Upper lobe of right lung (tissue), 1 donor: ENCODE data around the gene DELE1. TPM values are rescaled to one million over a fixed set of nuclear protein-coding genes. Genes with fewer than 3 reads are reported as not detected.

Experiments used
- ATAC-seq: fragments of 200-7000 bp; cut with Tn5 transposase; one replicate; pipeline ENCODE4 v1.9.1; 2020; ENCODE audit warnings: mild to moderate bottlenecking, moderate library complexity
- DNase-seq: peaks from one replicate; pipeline ENCODE4 v3.0.0-alpha.2; 2020
- H3K27ac ChIP-seq: fragments of 200-600 bp; one replicate; pipeline ENCODE4 v1.8.0; 2022
- H3K27me3 ChIP-seq: fragments of 200-600 bp; one replicate; pipeline ENCODE4 v1.8.0; 2022; ENCODE audit warnings: mild to moderate bottlenecking
- H3K36me3 ChIP-seq: fragments of 200-600 bp; one replicate; pipeline ENCODE4 v1.8.0; 2022
- H3K4me1 ChIP-seq: fragments of 200-600 bp; one replicate; pipeline ENCODE4 v1.8.0; 2022
- H3K4me3 ChIP-seq: fragments of 200-600 bp; one replicate; pipeline ENCODE4 v1.8.0; 2022; ENCODE audit warnings: mild to moderate bottlenecking
- H3K9me3 ChIP-seq: fragments of 200-600 bp; one replicate; pipeline ENCODE4 v1.8.0; 2022
- CTCF ChIP-seq: fragments of 200-600 bp; IDR thresholded peaks from one replicate; pipeline ENCODE4 v1.8.0; 2022; ENCODE audit warnings: antibody characterized with exemption
- intact Hi-C: fragments of 100-400 bp; cut with DNase I; formaldehyde crosslinking; loops from one replicate; pipeline ENCODE4 v1.11.0; 2022
- total RNA-seq: library from RNA; stranded (reverse); fragmentation: NEBNext Ultra II Directional; extraction: Animal tissue kit (Norgen Biotek cat#: 25700); gene quantifications from one replicate; pipeline ENCODE4 v1.2.1, GENCODE V29; 2021
- donor health status: DM: no; HTN: yes; CAD: no; lungs with severe emphysema.

The DELE1 gene
- total RNA-seq, 1 donor from 2014 or later: 83.3 TPM

- H3K4me1 ChIP-seq: peaks cover 12% of the 10 kb centered on the region
- peak overlapping the region; percentile 36 for H3K4me3 ChIP-seq
- no peak overlapping the region for H3K27ac ChIP-seq
- no peaks in the 10 kb centered on the region for H3K36me3 ChIP-seq
- peak; percentile 92 for ATAC-seq
- no peaks in the 10 kb centered on the region for H3K9me3 ChIP-seq
- DNase-seq: peak; percentile 76
- TF ChIP-seq CTCF: peak; percentile 40
- intact Hi-C loops: no loop called here
- no peaks in the 10 kb centered on the region for H3K27me3 ChIP-seq
These were observed 9.4 kb upstream of the DELE1 start for GRCh38 chr5:141914199-141914743.

GRCh38 chr5:141914797-141915196 lies 8.9 kb upstream of the DELE1 start:
- no peak for ATAC-seq
- Histone ChIP-seq H3K9me3 (no peaks in the 10 kb centered on the region), H3K36me3 (no peaks in the 10 kb centered on the region), H3K4me1 (peaks cover 12% of the 10 kb centered on the region), H3K27me3 (no peaks in the 10 kb centered on the region), H3K4me3 (no peak overlapping the region), H3K27ac (no peak overlapping the region)
- intact Hi-C loops: no loop called here
- no peak for DNase-seq
- TF ChIP-seq CTCF: no peak

- DNase-seq (no peak), ATAC-seq (no peak)
- H3K27ac ChIP-seq: no peak overlapping the region
- no peaks in the 10 kb centered on the region for H3K36me3 ChIP-seq
- H3K27me3 ChIP-seq: no peaks in the 10 kb centered on the region
- peaks cover 12% of the 10 kb centered on the region for H3K4me1 ChIP-seq
- no peak overlapping the region for H3K4me3 ChIP-seq
- TF ChIP-seq CTCF: no peak
- intact Hi-C loops: no loop called here
- no peaks in the 10 kb centered on the region for H3K9me3 ChIP-seq
These were observed 7.8 kb upstream of the DELE1 start for GRCh38 chr5:141915881-141916336.

GRCh38 chr5:141916522-141916921 lies 7.1 kb upstream of the DELE1 start:
- intact Hi-C loops: no loop called here
- H3K27ac ChIP-seq: no peak overlapping the region
- H3K27me3 ChIP-seq: no peaks in the 10 kb centered on the region
- peaks cover 12% of the 10 kb centered on the region for H3K4me1 ChIP-seq
- H3K9me3 ChIP-seq: no peaks in the 10 kb centered on the region
- no peak for TF ChIP-seq CTCF
- ATAC-seq (no peak), DNase-seq (no peak)
- no peak overlapping the region for H3K4me3 ChIP-seq
- H3K36me3 ChIP-seq: no peaks in the 10 kb centered on the region

GRCh38 chr5:141917760-141918159 lies 5.9 kb upstream of the DELE1 start:
- no peak for ATAC-seq

More at GRCh38 chr5:141917760-141918159, 5.9 kb upstream of the DELE1 start:
- peaks cover 13% of the 10 kb centered on the region for H3K4me1 ChIP-seq
- H3K27ac ChIP-seq: no peak overlapping the region
- H3K9me3 ChIP-seq: no peaks in the 10 kb centered on the region
- TF ChIP-seq CTCF: no peak
- DNase-seq: no peak
- no peak overlapping the region for H3K4me3 ChIP-seq
- intact Hi-C loops: no loop called here
- H3K36me3 ChIP-seq: no peaks in the 10 kb centered on the region
- H3K27me3 ChIP-seq: no peaks in the 10 kb centered on the region
